Stimulated activated CD8-positive, alpha-beta memory T cell treated with anti-CD3 and anti-CD28 coated beads, Interleukin-7, amount 100 ng/mL, for 48 hours (primary cell): ENCODE results near the gene RNF166.

ENCODE experiments used
- DNase-seq, 2 donors: peaks; one replicate each; pipeline ENCODE4 v3.0.0-alpha.2; 2020; ENCODE audit warnings: low read depth in 1 of 2; ENCODE audit errors: extremely low read depth in 1 of 2

Gene RNF166

GRCh38 chr16:88712362-88712979 is 6.3 kb upstream of the RNF166 start:
- DNase-seq = no peak

GRCh38 chr16:88711750-88712340 is 5.6 kb upstream of the RNF166 start:
- DNase-seq = no peak

GRCh38 chr16:88710556-88710955 is 4.3 kb upstream of the RNF166 start:
- DNase-seq = no peak

- no peak for DNase-seq
Measured at GRCh38 chr16:88706965-88707826, 988 bp upstream of the RNF166 start.

GRCh38 chr16:88705801-88706228 is 393 bp downstream of the RNF166 start:
- no peak for DNase-seq

- DNase-seq = no peak
Measured at GRCh38 chr16:88705076-88705684, 1.0 kb downstream of the RNF166 start.

- DNase-seq = peak; percentile 69 to 83
Measured at GRCh38 chr16:88703486-88704309, 2.5 kb downstream of the RNF166 start.

GRCh38 chr16:88702371-88703210 is 3.6 kb downstream of the RNF166 start:
- no peak for DNase-seq

GRCh38 chr16:88701581-88702370 is 4.4 kb downstream of the RNF166 start:
- DNase-seq = no peak

GRCh38 chr16:88700636-88701482 is 5.3 kb downstream of the RNF166 start:
- peak; percentile 96 for DNase-seq

- no peak for DNase-seq
Measured at GRCh38 chr16:88700322-88700635, 5.9 kb downstream of the RNF166 start.

- DNase-seq = no peak
Measured at GRCh38 chr16:88699180-88699579, 7.0 kb downstream of the RNF166 start.

- DNase-seq = no peak
Measured at GRCh38 chr16:88698646-88699045, 7.6 kb downstream of the RNF166 start.

GRCh38 chr16:88697831-88698615 is 8.2 kb downstream of the RNF166 start:
- DNase-seq = no peak

- no peak for DNase-seq
Measured at GRCh38 chr16:88697116-88697830, 8.9 kb downstream of the RNF166 start.

- no peak for DNase-seq
Measured at GRCh38 chr16:88696441-88696840, 9.8 kb downstream of the RNF166 start.

GRCh38 chr16:88695753-88696152 is 10.5 kb downstream of the RNF166 start:
- no peak for DNase-seq
